K562 (cell line): ENCODE data around the gene SAMD9L. TPM values are rescaled to one million over a fixed set of nuclear protein-coding genes. Genes with fewer than 3 reads are reported as not detected.
A peak's percentile ranks its signal among the peaks of the same experiment; 100 is the strongest.

ENCODE experiments used
- ARHGAP35 ChIP-seq: fragments of 450-650 bp; IDR thresholded peaks from 2 replicates; pipeline ENCODE4 v1.6.1; 2018; ENCODE audit not compliant: partially characterized antibody
- CAMTA2 ChIP-seq: fragments of 250-450 bp; sonication (Bioruptor Pico); conservative IDR thresholded peaks from 2 replicates; pipeline ENCODE4 v1.5.1; 2022
- CBFB ChIP-seq: sonication (generic); formaldehyde crosslinking; IDR thresholded peaks from 2 replicates; pipeline ENCODE4 v1.4.0; 2020; ENCODE audit warnings: mild to moderate bottlenecking, missing genetic modification reagents
- DIDO1 ChIP-seq: fragments of 450-650 bp; IDR thresholded peaks from 2 replicates; pipeline ENCODE4 v1.6.1; 2016; ENCODE audit warnings: low read depth, missing biosample characterization, missing genetic modification characterization
- DPF2 ChIP-seq: fragments of 450-650 bp; IDR thresholded peaks from 2 replicates; pipeline ENCODE4 v1.6.1; 2016
- GTF3C2 ChIP-seq: IDR thresholded peaks from 3 replicates; pipeline ENCODE4 v1.6.1; 2011; ENCODE audit warnings: borderline replicate concordance, mild to moderate bottlenecking, moderate library complexity; ENCODE audit not compliant: insufficient read length; ENCODE audit errors: extremely low read depth
- HNRNPUL1 ChIP-seq: fragments of 200-400 bp; formaldehyde crosslinking; IDR thresholded peaks from 2 replicates; pipeline ENCODE4 v1.6.1; 2017; ENCODE audit warnings: low read length
- MAZ ChIP-seq, 2 experiments: fragments of 450-650 bp in 1 of 2; sonication (generic) in 1 of 2; formaldehyde crosslinking; IDR thresholded peaks in 1 of 2; conservative IDR thresholded peaks in 1 of 2; 2 replicates each; pipeline versions ENCODE4 v1.4.0 to v1.5.0; 2020; ENCODE audit warnings: mild to moderate bottlenecking in 1 of 2, missing genetic modification reagents in 1 of 2
- PYGO2 ChIP-seq: fragments of 450-650 bp; IDR thresholded peaks from 2 replicates; pipeline ENCODE4 v1.6.1; 2016; ENCODE audit warnings: mild to moderate bottlenecking, missing genetic modification characterization, moderate library complexity, missing compliant biosample characterization
- SUPT5H ChIP-seq: fragments of 450-650 bp; IDR thresholded peaks from 2 replicates; pipeline ENCODE4 v1.6.1; 2016
- TGIF2 ChIP-seq: sonication (generic); formaldehyde crosslinking; IDR thresholded peaks from 2 replicates; pipeline ENCODE4 v1.8.1; 2022; ENCODE audit warnings: mild to moderate bottlenecking, missing genetic modification reagents, moderate library complexity
- U2AF1 ChIP-seq: fragments of 200-400 bp; formaldehyde crosslinking; optimal IDR thresholded peaks from 2 replicates; pipeline ENCODE3; 2017; ENCODE audit warnings: mild to moderate bottlenecking, low read depth, low read length, moderate library complexity
- ZBED1 ChIP-seq: IDR thresholded peaks from 2 replicates; pipeline ENCODE4 v1.6.1; 2014
- ZFP36 ChIP-seq: fragments of 150-350 bp; IDR thresholded peaks from 2 replicates; pipeline ENCODE4 v1.6.1; 2018; ENCODE audit warnings: low read length, low read depth; ENCODE audit not compliant: partially characterized antibody
- ZHX1 ChIP-seq: fragments of 150-350 bp; conservative IDR thresholded peaks from 2 replicates; pipeline ENCODE4 v1.6.1; 2014; ENCODE audit warnings: low read length
- ZNF253 ChIP-seq: fragments of 250-450 bp; sonication (Bioruptor Pico); conservative IDR thresholded peaks from 2 replicates; pipeline ENCODE4 v1.6.1; 2021; ENCODE audit warnings: mild to moderate bottlenecking
- ZNF354B ChIP-seq: fragments of 250-450 bp; sonication (Bioruptor Pico); IDR thresholded peaks from 2 replicates; pipeline ENCODE4 v1.4.0; 2020
- polyA plus RNA-seq, 8 experiments: library from polyadenylated mRNA; depleted of rRNA in 4 of 8; stranded (reverse) in 5 of 8; unstranded in 3 of 8; fragments of >200 nt; fragmentation: Nextera tagmentation in 2 of 8; fragmentation: Illumina TruSeq in 1 of 8; extraction: Ambion mirVana in 2 of 8; extraction: Trizol in 1 of 8; gene quantifications; 2 replicates each; pipeline versions ENCODE4 v1.2.1 to v1.2.3, GENCODE V29; 2011 to 2014; ENCODE audit warnings: inconsistent platforms in 1 of 8, missing spikeins in 1 of 8
- total RNA-seq, 7 experiments: library from RNA; depleted of rRNA in 6 of 7; stranded (reverse); fragments of >200 nt in 6 of 7; fragmentation: Illumina TruSeq in 2 of 7; extraction: Trizol in 2 of 7; gene quantifications; 2 replicates each; pipeline versions ENCODE4 v1.2.1 to v1.2.3, GENCODE V29; 2011 to 2021; ENCODE audit warnings: low replicate concordance in 1 of 7
- TF ChIP-seq, protein P1 (sequence below), 3 experiments: fragments of 200-800 bp in 1 of 3; fragments of 250-450 bp in 1 of 3; fragments of 450-650 bp in 1 of 3; sonication (Bioruptor Pico) in 1 of 3; sonication (Bioruptor generic) in 1 of 3; formaldehyde crosslinking in 1 of 3; IDR thresholded peaks; 2 replicates each; pipeline versions ENCODE4 v1.6.1 to v1.8.0; 2016 to 2022; ENCODE audit warnings: mild to moderate bottlenecking in 2 of 3, missing genetic modification characterization in 2 of 3, missing compliant biosample characterization in 1 of 3, moderate library complexity in 1 of 3
- TF ChIP-seq, protein P2 (sequence below): fragments of 450-650 bp; IDR thresholded peaks from 2 replicates; pipeline ENCODE4 v1.6.1; 2018; ENCODE audit warnings: mild to moderate bottlenecking, low read depth; ENCODE audit not compliant: partially characterized antibody

Gene SAMD9L
- total and polyA plus RNA-seq, 9 of the 15 experiments (the other 6 are each of a cell fraction or from before 2014, with no cell fraction given), result 0.15 to 1.0 (median 0.48) TPM

- TF ChIP-seq ZHX1 (no peak), DPF2 (no peak), ZFP36 (no peak), HNRNPUL1 (no peak), ZNF354B (CRISPR knock-in tag) (0 out of 2 replicates have a peak, but pooled peaks have one; percentile 15), CBFB (CRISPR knock-in tag) (no peak), CAMTA2 (CRISPR knock-in tag) (no peak), SUPT5H (no peak), TGIF2 (CRISPR knock-in tag) (no peak), GTF3C2 (no peak), U2AF1 (no peak), ARHGAP35 (no peak), MAZ (CRISPR knock-in tag; conservative IDR thresholded peaks at IDR 0.05 in 1 of 2, IDR thresholded peaks at IDR 0.05 in 1 of 2) (peak in 1 of 2 experiments; percentile 58; a peak in 1 of 4 replicates), PYGO2 (tag) (peak; percentile 82), DIDO1 (tag) (no peak), ZBED1 (no peak), ZNF253 (CRISPR knock-in tag) (0 out of 2 replicates have a peak, but pooled peaks have one; percentile 25)
- TF ChIP-seq, protein P1, sequence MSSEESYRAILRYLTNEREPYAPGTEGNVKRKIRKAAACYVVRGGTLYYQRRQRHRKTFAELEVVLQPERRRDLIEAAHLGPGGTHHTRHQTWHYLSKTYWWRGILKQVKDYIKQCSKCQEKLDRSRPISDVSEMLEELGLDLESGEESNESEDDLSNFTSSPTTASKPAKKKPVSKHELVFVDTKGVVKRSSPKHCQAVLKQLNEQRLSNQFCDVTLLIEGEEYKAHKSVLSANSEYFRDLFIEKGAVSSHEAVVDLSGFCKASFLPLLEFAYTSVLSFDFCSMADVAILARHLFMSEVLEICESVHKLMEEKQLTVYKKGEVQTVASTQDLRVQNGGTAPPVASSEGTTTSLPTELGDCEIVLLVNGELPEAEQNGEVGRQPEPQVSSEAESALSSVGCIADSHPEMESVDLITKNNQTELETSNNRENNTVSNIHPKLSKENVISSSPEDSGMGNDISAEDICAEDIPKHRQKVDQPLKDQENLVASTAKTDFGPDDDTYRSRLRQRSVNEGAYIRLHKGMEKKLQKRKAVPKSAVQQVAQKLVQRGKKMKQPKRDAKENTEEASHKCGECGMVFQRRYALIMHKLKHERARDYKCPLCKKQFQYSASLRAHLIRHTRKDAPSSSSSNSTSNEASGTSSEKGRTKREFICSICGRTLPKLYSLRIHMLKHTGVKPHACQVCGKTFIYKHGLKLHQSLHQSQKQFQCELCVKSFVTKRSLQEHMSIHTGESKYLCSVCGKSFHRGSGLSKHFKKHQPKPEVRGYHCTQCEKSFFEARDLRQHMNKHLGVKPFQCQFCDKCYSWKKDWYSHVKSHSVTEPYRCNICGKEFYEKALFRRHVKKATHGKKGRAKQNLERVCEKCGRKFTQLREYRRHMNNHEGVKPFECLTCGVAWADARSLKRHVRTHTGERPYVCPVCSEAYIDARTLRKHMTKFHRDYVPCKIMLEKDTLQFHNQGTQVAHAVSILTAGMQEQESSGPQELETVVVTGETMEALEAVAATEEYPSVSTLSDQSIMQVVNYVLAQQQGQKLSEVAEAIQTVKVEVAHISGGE (CRISPR knock-in tag; IDR thresholded peaks at IDR 0.05), result peak in 1 of 3 experiments; percentile 64; a peak in 2 of 6 replicates
- TF ChIP-seq, protein P2, sequence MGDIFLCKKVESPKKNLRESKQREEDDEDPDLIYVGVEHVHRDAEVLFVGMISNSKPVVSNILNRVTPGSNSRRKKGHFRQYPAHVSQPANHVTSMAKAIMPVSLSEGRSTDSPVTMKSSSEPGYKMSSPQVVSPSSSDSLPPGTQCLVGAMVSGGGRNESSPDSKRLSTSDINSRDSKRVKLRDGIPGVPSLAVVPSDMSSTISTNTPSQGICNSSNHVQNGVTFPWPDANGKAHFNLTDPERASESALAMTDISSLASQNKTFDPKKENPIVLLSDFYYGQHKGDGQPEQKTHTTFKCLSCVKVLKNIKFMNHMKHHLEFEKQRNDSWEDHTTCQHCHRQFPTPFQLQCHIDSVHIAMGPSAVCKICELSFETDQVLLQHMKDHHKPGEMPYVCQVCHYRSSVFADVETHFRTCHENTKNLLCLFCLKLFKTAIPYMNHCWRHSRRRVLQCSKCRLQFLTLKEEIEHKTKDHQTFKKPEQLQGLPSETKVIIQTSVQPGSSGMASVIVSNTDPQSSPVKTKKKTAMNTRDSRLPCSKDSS, result no peak
Observed at GRCh38 chr7:93148727-93149126, 542 bp upstream of the SAMD9L start (continued).
